ENCODE results near the gene DLG2.

The DLG2 gene

DNA sequence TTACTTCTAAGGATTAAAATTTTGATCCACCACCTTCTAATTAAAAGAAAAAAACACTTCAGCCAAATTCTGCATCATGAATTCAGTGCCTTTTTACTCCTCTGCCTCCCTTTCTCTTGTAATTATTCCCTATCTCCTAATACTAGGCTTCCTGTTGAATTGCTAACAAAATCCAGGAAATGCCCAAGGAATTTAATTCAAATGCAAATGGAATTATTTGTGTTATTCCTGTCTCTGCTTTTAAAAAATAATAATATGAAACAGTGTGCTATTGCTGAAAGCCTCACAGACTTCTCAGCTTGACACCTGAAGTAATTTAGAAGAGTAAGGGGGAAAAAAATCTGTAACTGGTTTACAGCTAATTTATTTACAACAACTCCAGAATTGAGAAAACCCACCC is 85.5 kb downstream of the DLG2 start:
- DNase-seq = no peak

DNA sequence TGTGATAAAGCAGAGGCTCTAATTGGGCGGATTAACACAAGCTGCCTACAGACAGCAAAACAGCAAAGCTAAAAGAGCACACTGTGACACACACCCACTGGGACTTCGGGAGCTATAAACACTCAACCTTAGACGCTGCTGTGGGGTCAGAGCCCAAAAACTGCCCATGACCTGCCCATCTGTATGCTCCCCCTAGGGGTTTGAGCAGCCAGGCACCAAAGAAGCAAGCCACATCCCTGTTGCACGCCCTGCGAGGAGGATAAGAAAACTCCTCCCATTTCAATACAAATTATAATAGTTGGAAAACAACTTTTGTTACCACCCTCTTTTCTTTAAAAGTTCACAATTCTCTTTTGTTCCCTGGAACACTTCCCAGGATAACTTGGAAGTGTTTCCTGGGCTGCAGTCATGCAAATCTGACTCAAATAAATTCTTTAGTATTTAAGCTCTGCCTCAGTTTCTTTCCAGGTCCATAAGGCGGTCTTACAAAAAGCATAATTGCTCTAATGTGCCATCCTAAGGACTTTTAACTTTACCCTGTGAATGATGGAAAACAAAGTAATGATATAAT is 86.4 kb downstream of the DLG2 start:
- no peak for DNase-seq

GRCh38 chr11:85540181-85540580 is 87.0 kb downstream of the DLG2 start:
- DNase-seq = no peak

GRCh38 chr11:85539740-85540139 is 87.4 kb downstream of the DLG2 start:
- DNase-seq = no peak

DNA sequence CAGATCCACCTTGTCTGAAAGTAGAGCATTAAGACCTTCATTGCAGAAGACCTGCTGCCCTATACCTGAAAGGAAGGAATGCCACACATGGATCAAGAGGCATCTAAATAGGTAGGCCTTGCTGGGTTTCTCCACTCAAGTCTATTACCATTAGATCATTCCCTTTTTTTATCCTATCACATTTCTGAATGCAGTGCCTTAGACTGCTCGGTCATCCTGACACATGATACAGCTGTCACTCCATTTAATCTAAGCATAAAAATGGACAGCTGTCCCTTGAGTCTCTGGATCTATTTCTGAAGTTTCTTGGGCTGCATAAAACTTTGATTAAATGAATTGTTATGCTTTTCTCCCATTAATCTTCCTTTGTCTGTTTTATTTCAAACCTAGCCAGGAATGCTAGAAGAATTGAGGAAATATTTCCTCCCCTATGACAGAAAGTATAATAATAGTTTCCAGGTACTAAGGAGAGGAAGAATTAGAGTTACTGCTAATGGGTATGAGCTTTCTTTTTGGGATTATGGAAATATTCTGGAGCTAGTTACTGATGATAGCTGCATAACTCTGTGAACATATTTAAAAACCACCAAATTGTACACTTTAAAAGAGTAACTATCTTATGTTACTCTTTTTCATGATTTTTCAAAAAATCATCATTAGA is 88.0 kb downstream of the DLG2 start:
- no peak for DNase-seq

- no peak for DNase-seq
These were observed 90.7 kb downstream of the DLG2 start for GRCh38 chr11:85536438-85536837.

- no peak for DNase-seq
These were observed 92.3 kb downstream of the DLG2 start for GRCh38 chr11:85534806-85535205.

- DNase-seq = no peak
These were observed 95.8 kb downstream of the DLG2 start for GRCh38 chr11:85531191-85531897.

- no peak for DNase-seq
These were observed 96.5 kb downstream of the DLG2 start for GRCh38 chr11:85530634-85531033.

DNA sequence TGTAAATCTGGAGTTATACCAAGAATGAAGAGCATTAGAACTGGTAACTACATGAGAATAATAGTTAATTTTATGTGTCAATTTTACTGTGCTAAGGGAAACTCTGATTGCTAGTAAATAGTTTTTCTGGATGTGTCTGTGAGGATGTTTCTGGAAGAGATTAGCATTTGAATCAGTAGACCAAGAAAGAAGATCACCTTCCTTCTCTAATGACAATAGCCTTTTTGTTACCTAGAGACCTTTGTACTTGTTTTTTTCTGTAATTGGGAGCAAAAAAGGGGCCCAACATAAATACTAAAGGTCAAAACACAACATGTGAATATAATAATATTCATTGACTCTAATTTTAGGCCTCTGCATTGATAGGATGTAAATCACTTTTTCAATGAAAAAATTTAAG is 100.6 kb downstream of the DLG2 start:
- DNase-seq = no peak

GRCh38 chr11:85525686-85526085 is 101.5 kb downstream of the DLG2 start:
- DNase-seq = no peak

DNA sequence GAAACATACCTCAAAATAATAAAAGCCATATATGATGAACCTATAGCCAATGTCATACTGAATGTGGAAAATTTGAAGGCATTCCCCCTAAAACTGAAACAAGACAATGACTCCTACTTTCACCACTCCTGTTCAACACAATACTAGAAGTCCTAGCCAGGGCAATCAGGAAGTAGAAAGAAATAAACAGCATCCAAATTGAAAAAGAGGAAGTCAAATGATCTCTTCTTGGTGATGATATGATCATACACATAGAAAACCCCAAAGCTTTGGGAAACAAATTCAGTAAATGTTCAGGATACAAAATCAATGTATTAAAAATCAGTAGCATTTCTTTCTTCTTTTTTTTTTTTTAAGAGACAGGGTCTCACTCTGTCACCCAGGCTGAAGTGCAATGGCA is 109.9 kb downstream of the DLG2 start:
- no peak for DNase-seq

GRCh38 chr11:85495918-85496317 is 131.2 kb downstream of the DLG2 start:
- DNase-seq = no peak

DNA sequence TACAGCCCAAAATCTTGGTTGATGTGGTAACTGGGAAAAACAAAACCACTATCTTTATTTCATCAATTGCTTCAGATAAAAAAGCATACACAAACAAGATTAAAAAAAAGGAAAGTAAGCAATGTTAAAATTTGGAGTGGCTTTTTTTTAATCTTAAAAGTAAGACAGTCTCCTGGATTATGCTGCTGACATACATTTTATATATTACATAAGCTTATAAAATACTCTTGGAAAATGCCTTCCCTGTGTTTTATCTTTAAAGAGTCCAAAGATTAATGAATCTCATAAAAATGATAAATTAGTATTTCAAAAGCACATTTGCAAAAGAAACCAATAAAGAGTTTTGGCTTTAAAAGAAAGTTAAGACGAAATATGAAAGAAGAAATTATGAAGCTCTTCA is 132.7 kb downstream of the DLG2 start:
- DNase-seq = no peak

DNA sequence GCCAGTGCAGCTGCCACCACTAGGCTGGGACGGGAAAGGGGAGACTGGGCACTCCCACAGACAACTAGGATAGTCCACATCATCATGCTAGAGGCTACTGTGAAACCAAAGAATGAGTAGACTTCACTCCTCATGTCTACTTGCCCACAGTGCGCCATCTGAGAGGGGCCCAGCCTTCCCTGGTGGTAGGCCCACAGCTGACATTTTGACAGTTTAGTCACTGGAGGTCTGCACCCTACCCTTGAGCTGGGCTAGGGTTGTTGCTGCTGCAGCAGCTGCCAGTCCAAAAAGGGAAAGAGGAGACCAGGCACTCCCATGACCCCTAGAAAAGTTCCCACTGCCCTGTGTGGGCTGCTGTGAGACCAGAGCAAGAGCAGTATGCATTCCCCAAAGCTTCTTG is 141.2 kb downstream of the DLG2 start:
- no peak for DNase-seq

GRCh38 chr11:85483861-85484260 is 143.3 kb downstream of the DLG2 start:
- no peak for DNase-seq

DNA sequence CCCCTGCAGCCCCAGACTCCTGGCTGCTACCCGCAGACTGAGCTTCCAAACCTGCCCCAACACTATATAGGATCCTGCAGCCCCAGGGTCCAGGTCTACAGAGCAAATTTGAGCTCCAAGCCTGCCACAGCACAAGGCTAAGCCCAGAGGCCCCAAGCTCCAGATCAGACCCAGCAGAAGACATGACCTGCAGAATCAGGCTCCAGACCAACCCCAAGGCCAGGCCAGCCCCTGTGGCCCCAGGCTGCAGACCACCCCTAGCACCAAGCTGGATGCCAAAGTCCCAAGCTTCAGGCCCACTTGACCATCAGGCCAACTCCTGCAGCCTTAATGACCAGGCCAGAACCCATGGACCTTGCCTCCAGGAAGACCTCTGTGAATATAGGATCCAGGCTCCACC is 145.3 kb downstream of the DLG2 start:
- no peak for DNase-seq

GRCh38 chr11:85475660-85476517 is 151.3 kb downstream of the DLG2 start:
- no peak for DNase-seq

DNA sequence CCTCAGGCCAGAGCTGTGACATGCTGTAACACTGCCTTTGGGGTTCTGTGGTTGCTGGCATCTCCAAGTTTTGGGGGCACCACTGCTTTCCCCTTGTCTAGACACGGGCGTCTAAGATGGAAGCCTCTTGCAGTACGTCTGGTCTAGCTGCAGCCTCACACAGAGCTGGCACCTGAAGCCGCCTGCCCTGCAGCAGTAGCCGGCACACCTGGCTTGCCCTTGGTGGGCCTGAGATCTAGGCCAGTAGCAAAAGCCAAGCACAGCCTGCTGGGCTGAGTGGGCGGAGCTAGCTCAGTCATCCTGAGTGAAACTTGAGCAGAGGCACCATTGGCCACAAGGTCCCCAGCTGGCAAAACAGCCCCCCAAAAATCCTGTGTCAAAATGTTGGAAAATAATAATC is 154.2 kb downstream of the DLG2 start:
- no peak for DNase-seq

DNA sequence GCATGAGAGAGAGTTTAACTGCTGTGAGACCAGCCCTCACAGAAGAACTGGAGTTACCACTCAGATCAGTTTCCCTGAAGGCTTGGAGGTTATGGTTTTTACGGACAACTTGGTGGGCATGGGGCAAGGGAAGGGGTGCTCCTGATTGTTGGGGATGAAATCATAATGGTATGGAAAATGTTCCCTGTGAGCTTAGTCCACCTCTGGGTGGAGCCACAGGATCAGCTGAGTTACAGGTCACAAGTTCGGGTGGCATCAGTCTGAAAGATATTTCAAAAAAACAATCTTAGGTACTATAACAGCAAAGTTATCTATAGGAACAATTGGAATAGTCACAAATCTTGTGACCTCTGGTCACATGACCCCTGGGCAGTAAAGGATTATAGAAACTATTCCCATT is 162.9 kb downstream of the DLG2 start:
- no peak for DNase-seq

DNA sequence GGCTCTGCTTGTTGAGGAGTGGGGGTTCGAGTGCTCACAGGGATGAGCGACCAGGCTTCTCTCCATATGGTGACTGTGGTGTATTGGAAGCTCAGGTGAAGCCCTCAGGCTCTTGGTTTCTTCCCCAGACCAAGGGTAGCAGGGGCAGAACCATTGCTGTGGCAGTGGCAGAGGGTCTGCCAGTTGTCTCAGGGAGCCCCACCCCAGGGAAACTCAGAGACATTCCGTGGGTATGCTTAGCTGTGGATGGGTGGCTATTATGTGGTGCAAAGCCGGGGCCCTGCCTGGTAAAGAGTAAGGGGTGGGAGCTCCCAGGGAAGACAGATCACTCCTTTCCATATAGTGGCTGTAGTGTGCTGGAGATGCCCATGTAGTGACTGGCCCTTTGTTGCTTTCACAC is 167.8 kb downstream of the DLG2 start:
- no peak for DNase-seq

- no peak for DNase-seq
These were observed 182.7 kb downstream of the DLG2 start for GRCh38 chr11:85444479-85444878.

DNA sequence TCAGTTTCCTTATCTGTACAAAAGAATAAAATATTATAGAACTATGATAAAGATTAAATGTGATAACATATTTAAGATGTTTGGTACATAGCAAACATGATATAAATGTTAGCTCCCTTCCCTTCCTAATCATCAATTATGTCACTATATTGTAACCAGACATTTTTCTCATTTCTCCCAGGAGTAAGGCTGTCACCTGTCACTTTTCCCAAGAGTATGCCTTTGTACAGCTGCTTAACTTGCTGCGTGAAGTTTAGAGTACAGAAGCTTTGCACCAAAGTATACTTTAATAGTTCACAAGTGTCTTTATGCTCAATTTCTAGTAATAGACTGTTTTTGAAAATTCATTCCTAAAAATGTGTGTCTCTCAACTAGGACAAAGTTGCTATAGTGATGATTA is 186.9 kb downstream of the DLG2 start:
- no peak for DNase-seq

GRCh38 chr11:85438328-85438727 is 188.8 kb downstream of the DLG2 start:
- no peak for DNase-seq
